ES-I3 (cell line): ENCODE measurements around the gene REPS2.

Experiments
- H3K36me3 ChIP-seq: 2 replicates; pipeline ENCODE4 v1.6.1; 2013; ENCODE audit warnings: mild to moderate bottlenecking, low read length, control low read depth, moderate library complexity; ENCODE audit not compliant: insufficient read depth
- H3K4me1 ChIP-seq: 2 replicates; pipeline ENCODE4 v1.6.1; 2013; ENCODE audit warnings: mild to moderate bottlenecking, control low read depth, low read length; ENCODE audit not compliant: insufficient read depth
- H3K9ac ChIP-seq: 2 replicates; pipeline ENCODE4 v1.6.1; 2013; ENCODE audit warnings: low read depth, mild to moderate bottlenecking, low read length, moderate library complexity
- H3K9me3 ChIP-seq: 2 replicates; pipeline ENCODE4 v1.6.1; 2013; ENCODE audit warnings: mild to moderate bottlenecking, low read length, moderate library complexity; ENCODE audit not compliant: control insufficient read depth, insufficient read depth

Gene REPS2

DNA sequence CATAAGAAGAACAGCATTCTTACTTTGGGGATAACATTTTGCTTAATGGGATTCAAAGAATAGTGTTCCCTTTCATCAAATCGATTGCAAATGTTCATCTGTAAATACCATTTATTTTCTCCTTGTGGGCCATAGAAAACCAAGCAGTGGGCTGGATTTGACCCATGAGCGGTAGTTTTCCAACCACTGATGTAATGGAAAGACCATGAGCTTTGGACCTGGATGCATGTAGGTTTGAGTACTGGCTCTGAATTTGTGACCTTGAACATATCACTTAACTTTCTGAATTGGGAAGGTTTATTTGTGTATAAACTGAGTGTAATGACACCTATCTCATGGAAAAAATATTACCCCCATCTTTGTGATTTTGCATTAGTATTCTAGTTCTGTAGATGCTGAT lies 54.3 kb downstream of the REPS2 start:
- no peaks in the 10 kb centered on the region for H3K4me1 ChIP-seq
- no peaks in the 10 kb centered on the region for H3K36me3 ChIP-seq
- H3K9me3 ChIP-seq: no peaks in the 10 kb centered on the region
- no peak overlapping the region for H3K9ac ChIP-seq

DNA sequence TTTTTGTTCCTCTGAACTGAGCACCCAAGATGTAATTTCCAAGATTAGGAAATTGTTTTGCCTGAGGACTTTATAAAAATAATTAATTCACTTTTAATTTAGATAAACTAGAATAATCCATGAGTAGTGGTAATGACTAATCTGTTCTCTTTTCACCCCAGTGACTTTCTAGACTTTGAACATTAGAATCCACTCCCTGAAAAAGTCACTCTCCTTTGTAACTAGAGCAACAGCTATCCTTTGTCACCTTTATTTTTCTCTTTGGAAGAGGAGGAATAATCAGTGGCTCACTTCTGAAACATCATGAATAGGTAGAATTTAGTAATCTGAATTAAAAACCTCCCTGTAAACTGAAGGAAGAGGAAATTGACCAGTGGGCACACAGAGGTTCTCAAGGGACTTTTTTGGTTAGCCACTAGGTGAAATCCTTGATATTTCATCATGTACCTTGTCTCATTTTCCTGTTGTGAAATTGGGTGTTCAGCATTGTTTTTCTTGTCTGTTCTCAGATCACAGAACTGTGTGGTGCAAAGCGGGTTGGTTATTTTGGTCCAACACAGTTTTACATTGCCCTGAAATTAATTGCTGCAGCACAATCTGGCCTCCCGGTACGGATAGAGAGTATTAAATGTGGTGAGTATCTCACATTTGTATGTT lies 59.4 kb downstream of the REPS2 start:
- Histone ChIP-seq H3K36me3 (no peaks in the 10 kb centered on the region), H3K9ac (no peak overlapping the region), H3K9me3 (no peaks in the 10 kb centered on the region), H3K4me1 (no peaks in the 10 kb centered on the region)

DNA sequence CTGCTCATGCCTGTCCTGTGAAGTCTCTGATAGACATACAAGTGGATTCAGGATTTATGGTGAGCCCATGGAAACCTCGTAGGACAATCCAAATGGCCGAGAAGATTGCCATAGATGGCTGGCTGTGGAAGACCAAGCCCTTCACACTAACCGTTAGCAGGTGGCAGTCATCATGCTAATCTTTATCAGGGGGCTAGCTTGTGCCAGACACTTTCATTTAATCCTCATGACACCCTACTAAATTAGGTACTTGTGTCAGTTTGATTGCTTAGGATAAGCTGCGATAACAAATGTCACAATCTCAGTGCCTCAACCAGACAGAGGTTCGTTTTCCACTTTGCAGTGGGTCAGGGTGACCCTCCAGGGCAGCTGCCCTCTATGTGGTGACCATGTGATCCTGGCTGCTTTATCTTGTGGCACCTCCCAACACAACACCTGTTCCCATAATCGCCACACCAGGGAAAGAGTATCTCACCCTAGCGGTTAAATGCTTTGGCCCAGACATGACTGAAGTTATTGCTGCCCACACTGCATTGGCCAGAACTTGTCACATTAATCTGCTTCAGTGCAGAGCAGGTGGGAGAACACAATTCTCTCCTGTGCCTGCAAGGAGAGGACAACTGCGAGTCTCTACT lies 60.8 kb downstream of the REPS2 start:
- no peaks in the 10 kb centered on the region for H3K36me3 ChIP-seq
- H3K4me1 ChIP-seq: no peaks in the 10 kb centered on the region
- no peaks in the 10 kb centered on the region for H3K9me3 ChIP-seq
- H3K9ac ChIP-seq: no peak overlapping the region

DNA sequence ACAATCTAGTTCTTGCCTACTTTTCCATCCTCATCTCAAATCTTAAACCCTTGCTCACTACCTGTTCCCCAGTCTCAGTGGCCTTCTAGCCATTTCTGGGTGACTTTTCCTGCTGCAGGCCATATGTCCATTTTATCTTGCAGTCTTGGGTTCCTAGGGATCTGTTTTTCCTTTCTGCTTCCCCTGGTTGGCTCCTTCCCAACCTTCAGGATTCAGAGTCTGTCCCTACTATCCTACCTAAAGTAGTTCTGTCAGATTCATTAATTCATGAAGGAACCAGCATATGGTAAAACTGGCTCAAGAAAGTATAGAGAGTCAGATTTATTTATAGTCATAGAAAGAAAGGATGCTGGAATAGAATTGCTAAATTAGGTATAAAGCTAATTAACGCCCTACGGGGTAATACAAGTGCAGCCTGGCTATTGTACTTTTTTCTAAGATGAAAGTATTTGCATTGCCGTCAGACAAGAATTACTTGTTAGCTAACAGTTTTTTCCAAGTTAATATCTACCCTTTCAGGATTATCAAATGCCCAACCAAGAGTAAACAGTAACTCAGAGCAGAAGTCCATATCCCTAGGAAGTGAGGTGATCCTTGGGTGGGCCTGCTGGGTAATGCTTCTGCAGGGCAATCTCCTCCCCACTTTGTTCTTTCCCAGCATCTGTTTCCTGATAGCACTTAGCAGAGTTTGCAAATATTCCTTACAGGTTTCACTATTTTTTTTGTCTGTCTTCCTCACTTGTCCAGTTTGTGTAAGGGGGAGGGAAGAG lies 63.6 kb downstream of the REPS2 start:
- Histone ChIP-seq H3K36me3 (no peaks in the 10 kb centered on the region), H3K9me3 (no peaks in the 10 kb centered on the region), H3K9ac (no peak overlapping the region), H3K4me1 (no peaks in the 10 kb centered on the region)

DNA sequence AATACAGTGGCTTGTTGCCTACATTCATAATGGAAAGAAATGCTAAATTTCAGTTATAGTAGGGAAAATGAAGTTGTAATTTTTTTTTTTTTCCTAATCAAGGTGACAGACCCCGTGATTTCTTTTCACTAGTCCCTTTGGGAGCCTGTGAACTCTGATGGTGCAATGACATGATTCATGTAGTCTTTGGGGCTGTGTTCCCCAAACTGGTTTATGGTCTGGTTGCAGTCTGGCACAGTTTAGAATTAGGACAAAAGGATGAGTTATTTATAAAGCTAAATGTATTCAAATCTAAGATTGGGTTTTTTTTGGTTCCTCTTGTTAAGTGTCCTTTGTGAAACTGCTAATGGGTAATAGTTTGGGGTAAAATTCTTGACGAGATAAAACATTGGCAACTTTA lies 66.0 kb downstream of the REPS2 start:
- Histone ChIP-seq H3K36me3 (no peaks in the 10 kb centered on the region), H3K9me3 (no peaks in the 10 kb centered on the region), H3K4me1 (no peaks in the 10 kb centered on the region), H3K9ac (no peak overlapping the region)

- Histone ChIP-seq H3K36me3 (no peaks in the 10 kb centered on the region), H3K4me1 (no peaks in the 10 kb centered on the region), H3K9ac (no peak overlapping the region), H3K9me3 (no peaks in the 10 kb centered on the region)
Measured at GRCh38 chrX:17014216-17014615, 67.8 kb downstream of the REPS2 start.

DNA sequence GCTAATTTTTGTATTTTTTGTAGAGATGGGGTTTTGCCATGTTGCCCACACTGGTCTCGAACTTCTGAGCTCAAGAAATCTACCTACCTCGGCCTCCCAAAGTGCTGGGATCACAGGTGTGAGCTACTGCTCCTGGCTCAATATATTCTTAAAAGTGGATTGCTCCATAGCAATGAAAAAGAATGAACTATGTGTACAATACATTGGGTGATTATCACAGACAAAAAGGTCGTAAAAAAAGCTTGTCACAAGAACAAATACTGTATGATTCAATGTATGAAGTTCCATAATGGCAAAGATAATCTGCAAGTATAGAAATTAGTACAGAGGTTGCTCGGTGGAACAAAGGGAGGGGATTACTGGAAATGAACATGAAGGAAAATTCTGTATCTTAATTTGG lies 70.7 kb downstream of the REPS2 start:
- H3K9ac ChIP-seq: no peak overlapping the region
- H3K36me3 ChIP-seq: no peaks in the 10 kb centered on the region
- H3K9me3 ChIP-seq: no peaks in the 10 kb centered on the region
- H3K4me1 ChIP-seq: no peaks in the 10 kb centered on the region

GRCh38 chrX:17020356-17020755 lies 73.9 kb downstream of the REPS2 start:
- no peaks in the 10 kb centered on the region for H3K9me3 ChIP-seq
- H3K4me1 ChIP-seq: 0 out of 2 replicates have a peak, but pooled peaks cover 6% of the 10 kb centered on the region
- no peaks in the 10 kb centered on the region for H3K36me3 ChIP-seq
- no peak overlapping the region for H3K9ac ChIP-seq

DNA sequence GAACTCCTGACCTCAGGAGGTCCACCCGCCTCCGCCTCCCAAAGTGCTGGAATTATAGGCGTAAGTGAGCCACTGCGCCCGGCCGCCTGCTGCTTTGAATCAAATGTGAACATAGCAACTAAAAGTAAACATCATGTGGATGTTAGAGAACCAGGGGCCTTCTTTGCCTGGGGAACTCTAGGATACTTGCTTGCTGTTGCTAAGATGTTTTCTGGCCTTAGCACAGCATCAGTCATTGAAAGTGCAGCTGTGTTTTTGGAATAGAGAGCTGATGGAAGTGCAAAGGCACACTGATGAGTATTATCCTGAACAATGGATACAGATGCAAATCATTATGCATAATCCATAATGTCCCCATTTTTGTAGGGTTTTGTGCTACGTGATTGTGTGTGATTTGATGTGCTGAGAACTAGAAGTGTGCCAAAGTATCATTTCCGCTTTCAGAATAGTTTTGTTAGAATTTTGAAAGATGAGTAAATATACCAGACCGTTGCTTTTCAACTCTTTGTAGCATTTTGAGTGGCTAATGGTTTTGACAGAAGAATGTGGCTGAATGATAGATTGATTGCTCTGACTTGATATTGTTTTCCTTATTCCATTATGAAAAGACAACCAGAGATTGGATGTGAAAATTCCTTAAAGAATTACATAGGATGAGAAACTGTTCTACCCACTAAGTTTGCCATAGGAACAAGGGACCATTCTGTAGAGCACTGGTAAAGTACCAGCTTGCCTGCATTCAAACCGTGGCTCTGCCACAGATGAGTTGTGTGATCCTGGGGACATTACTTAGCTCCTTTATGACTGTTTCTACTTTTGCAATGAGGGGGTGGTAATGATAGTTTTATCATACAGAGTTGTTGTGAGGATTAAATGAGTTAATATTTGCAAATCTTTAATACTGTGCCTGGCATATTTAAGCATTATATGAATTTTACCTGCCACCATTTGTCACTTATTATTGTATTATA lies 74.7 kb downstream of the REPS2 start:
- no peak overlapping the region for H3K9ac ChIP-seq
- 0 out of 2 replicates have a peak, but pooled peaks cover 6% of the 10 kb centered on the region for H3K4me1 ChIP-seq
- no peaks in the 10 kb centered on the region for H3K9me3 ChIP-seq
- no peaks in the 10 kb centered on the region for H3K36me3 ChIP-seq

DNA sequence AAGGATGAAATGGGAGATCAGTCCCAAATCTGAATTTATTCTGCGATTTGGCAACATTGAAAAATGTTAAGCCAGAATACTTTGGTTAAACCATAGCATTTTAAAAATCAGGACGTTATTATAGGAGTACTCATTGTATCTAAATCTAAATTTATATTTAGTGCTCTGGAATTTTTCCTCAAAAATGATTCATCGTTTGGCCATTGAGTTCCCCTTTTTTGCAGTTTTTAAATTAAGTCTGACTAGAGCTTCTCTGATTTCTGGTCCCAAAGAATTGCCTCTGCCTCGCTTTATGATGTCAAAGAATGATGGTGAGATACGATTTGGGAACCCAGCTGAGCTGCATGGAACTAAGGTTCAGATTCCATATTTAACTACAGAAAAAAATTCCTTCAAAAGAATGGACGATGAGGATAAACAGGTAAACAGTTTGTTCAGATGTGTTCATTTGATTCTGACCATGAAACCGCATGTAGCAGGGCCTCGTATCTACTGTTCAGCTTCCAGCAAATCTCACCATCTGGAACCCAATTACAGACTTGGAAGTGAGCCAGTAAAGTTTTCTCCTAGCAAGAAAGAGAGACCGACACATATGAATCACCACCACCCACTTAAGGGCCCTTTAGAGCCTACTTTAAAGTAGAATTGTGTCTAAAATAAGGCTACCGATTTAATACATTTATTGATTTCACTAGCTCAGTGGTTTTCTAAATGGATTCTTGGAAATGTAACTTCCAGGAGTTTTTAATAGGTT lies 75.6 kb downstream of the REPS2 start:
- H3K9me3 ChIP-seq: no peaks in the 10 kb centered on the region
- no peak overlapping the region for H3K9ac ChIP-seq
- H3K4me1 ChIP-seq: 0 out of 2 replicates have a peak, but pooled peaks cover 6% of the 10 kb centered on the region
- H3K36me3 ChIP-seq: no peaks in the 10 kb centered on the region

GRCh38 chrX:17023661-17024060 lies 77.2 kb downstream of the REPS2 start:
- H3K9me3 ChIP-seq: no peaks in the 10 kb centered on the region
- H3K4me1 ChIP-seq: 0 out of 2 replicates have a peak, but pooled peaks cover 6% of the 10 kb centered on the region
- H3K36me3 ChIP-seq: no peaks in the 10 kb centered on the region
- no peak overlapping the region for H3K9ac ChIP-seq

GRCh38 chrX:17024886-17025285 lies 78.4 kb downstream of the REPS2 start:
- no peaks in the 10 kb centered on the region for H3K36me3 ChIP-seq
- no peaks in the 10 kb centered on the region for H3K9me3 ChIP-seq
- no peak overlapping the region for H3K9ac ChIP-seq
- H3K4me1 ChIP-seq: 0 out of 2 replicates have a peak, but pooled peaks cover 6% of the 10 kb centered on the region

GRCh38 chrX:17025621-17026302 lies 79.3 kb downstream of the REPS2 start:
- Histone ChIP-seq H3K9me3 (no peaks in the 10 kb centered on the region), H3K4me1 (0 out of 2 replicates have a peak, but pooled peaks cover 6% of the 10 kb centered on the region), H3K9ac (no peak overlapping the region), H3K36me3 (no peaks in the 10 kb centered on the region)
